Calu3 (cell line): ENCODE data around the gene IL17RD. TPM values are rescaled to one million over a fixed set of nuclear protein-coding genes. Genes with fewer than 3 reads are reported as not detected.

Source experiments
- BruUV-seq: library from RNA; stranded (reverse); fragments of 400-500 nt; replicated peaks from 2 replicates; lab custom pipeline; 2021; lab: Mats Ljungman, UMichigan
- CTCF ChIA-PET: fragments of 300-600 bp; sonication (Branson Sonifier 250); formaldehyde crosslinking; loops from one replicate; lab custom pipeline; 2022; ENCODE audit warnings: antibody characterized with exemption; lab: Charles Lee
- DNase-seq: peaks from one replicate; pipeline ENCODE4 v3.0.0; 2022
- H3K27ac Mint-ChIP-seq: one replicate; pipeline ENCODE4 v1.8.0; 2022; ENCODE audit warnings: mixed read lengths; ENCODE audit not compliant: unreplicated experiment
- H3K27me3 Mint-ChIP-seq: one replicate; pipeline ENCODE4 v1.8.0; 2022; ENCODE audit warnings: mixed read lengths; ENCODE audit not compliant: unreplicated experiment
- H3K36me3 Mint-ChIP-seq: one replicate; pipeline ENCODE4 v1.8.0; 2022; ENCODE audit warnings: mild to moderate bottlenecking, moderate library complexity, mixed read lengths; ENCODE audit not compliant: insufficient read depth, unreplicated experiment
- H3K4me1 Mint-ChIP-seq: one replicate; pipeline ENCODE4 v1.8.0; 2022; ENCODE audit warnings: mild to moderate bottlenecking, low read depth, mixed read lengths; ENCODE audit not compliant: unreplicated experiment
- H3K4me3 Mint-ChIP-seq: one replicate; pipeline ENCODE4 v1.8.0; 2022; ENCODE audit warnings: mild to moderate bottlenecking, low read depth, moderate library complexity, mixed read lengths; ENCODE audit not compliant: unreplicated experiment
- H3K9me3 Mint-ChIP-seq: one replicate; pipeline ENCODE4 v1.8.0; 2022; ENCODE audit warnings: low read depth, mixed read lengths; ENCODE audit not compliant: unreplicated experiment
- intact Hi-C: fragments of 100-400 bp; cut with micrococcal nuclease; formaldehyde crosslinking; loops from one replicate; pipeline ENCODE4 v1.10.0; 2022; ENCODE audit not compliant: unreplicated experiment
- total RNA-seq: library from RNA; stranded (reverse); gene quantifications from 2 replicates; pipeline ENCODE4 v1.2.3, GENCODE V29; 2022
- TF ChIP-seq, protein P1 (sequence below): fragments of 200-600 bp; IDR thresholded peaks from one replicate; pipeline ENCODE4 v1.8.0; 2022; ENCODE audit warnings: antibody characterized with exemption; ENCODE audit not compliant: unreplicated experiment

The IL17RD gene
- total RNA-seq, 1 experiment from 2014 or later: 2.2 TPM

GRCh38 chr3:57066471-57066870 lies 98.7 kb downstream of the IL17RD start:
- CTCF ChIA-PET: no interaction called here
- Mint-ChIP-seq H3K9me3 (no peaks in the 10 kb centered on the region), H3K27ac (no peak overlapping the region), H3K27me3 (no peaks in the 10 kb centered on the region), H3K4me3 (no peak overlapping the region), H3K36me3 (peaks cover 4% of the 10 kb centered on the region), H3K4me1 (peaks cover 47% of the 10 kb centered on the region)
- TF ChIP-seq, protein P1, sequence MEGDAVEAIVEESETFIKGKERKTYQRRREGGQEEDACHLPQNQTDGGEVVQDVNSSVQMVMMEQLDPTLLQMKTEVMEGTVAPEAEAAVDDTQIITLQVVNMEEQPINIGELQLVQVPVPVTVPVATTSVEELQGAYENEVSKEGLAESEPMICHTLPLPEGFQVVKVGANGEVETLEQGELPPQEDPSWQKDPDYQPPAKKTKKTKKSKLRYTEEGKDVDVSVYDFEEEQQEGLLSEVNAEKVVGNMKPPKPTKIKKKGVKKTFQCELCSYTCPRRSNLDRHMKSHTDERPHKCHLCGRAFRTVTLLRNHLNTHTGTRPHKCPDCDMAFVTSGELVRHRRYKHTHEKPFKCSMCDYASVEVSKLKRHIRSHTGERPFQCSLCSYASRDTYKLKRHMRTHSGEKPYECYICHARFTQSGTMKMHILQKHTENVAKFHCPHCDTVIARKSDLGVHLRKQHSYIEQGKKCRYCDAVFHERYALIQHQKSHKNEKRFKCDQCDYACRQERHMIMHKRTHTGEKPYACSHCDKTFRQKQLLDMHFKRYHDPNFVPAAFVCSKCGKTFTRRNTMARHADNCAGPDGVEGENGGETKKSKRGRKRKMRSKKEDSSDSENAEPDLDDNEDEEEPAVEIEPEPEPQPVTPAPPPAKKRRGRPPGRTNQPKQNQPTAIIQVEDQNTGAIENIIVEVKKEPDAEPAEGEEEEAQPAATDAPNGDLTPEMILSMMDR: no peak
- no TSS peak for BruUV-seq
- intact Hi-C loops: loop anchor here (10.0 kb wide), 1 partner anchor 362 kb away; no protein-coding TSS in a partner anchor
- DNase-seq: no peak

GRCh38 chr3:57065588-57065987 lies 99.6 kb downstream of the IL17RD start:
- Mint-ChIP-seq H3K27me3 (no peaks in the 10 kb centered on the region), H3K4me3 (no peak overlapping the region), H3K36me3 (peaks cover 4% of the 10 kb centered on the region), H3K27ac (no peak overlapping the region), H3K9me3 (no peaks in the 10 kb centered on the region), H3K4me1 (peaks cover 56% of the 10 kb centered on the region)
- intact Hi-C loops: loop anchor here (10.0 kb wide), 1 partner anchor 361 kb away; no protein-coding TSS in a partner anchor
- CTCF ChIA-PET: no interaction called here
- no TSS peak for BruUV-seq
- DNase-seq: no peak
- TF ChIP-seq, protein P1: no peak

DNA sequence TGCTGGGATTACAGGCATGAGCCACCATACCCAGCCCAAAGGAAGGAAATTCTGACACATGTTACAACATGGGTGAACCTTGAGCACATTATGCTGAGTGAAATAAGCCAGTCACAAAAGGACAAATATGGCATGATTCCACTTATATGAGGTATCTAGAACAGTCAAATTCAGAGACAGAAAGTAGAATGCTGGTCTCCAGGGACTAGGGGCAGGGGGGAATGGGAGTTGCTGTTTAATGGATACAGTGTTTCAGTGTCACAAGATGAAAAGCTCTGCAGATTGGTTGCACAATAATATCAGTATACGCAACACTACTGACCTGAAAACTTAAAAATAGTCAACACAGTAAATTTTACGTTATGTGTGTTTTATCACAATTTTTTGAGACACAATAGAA lies 100.6 kb downstream of the IL17RD start:
- Mint-ChIP-seq H3K27me3 (no peaks in the 10 kb centered on the region), H3K27ac (no peak overlapping the region), H3K4me1 (peaks cover 57% of the 10 kb centered on the region), H3K36me3 (peaks cover 4% of the 10 kb centered on the region), H3K9me3 (no peaks in the 10 kb centered on the region), H3K4me3 (no peak overlapping the region)
- no TSS peak for BruUV-seq
- CTCF ChIA-PET: no interaction called here
- no peak for DNase-seq
- intact Hi-C loops: loop anchor here (10.0 kb wide), 1 partner anchor 360 kb away; no protein-coding TSS in a partner anchor
- TF ChIP-seq, protein P1: no peak

DNA sequence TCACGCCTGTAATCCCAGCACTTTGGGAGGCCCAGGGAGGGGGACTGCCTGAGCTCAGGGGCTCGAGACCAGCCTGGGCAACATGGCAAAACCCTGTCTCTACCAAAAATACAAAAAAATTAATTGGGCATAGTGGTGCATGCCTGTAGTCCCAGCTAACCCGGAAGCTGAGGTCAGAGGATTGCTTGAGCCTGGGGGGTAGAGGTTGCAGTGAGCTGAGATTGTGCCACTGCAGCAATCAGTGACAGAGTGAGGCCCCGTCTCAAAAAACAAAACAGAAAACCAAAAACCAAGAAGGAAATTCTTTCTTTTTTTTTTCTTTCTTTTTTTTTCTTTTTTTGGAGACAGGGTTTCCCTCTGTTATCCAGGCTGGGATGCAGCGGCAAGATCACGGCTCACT lies 101.2 kb downstream of the IL17RD start:
- no peak for DNase-seq
- Mint-ChIP-seq H3K36me3 (peaks cover 4% of the 10 kb centered on the region), H3K4me3 (no peak overlapping the region), H3K4me1 (peaks cover 55% of the 10 kb centered on the region), H3K27ac (no peak overlapping the region), H3K27me3 (no peaks in the 10 kb centered on the region), H3K9me3 (no peaks in the 10 kb centered on the region)
- CTCF ChIA-PET: no interaction called here
- BruUV-seq: no TSS peak
- TF ChIP-seq, protein P1: no peak
- intact Hi-C loops: loop anchor here (10.0 kb wide), 1 partner anchor 359 kb away; no protein-coding TSS in a partner anchor
